Measurements from ENCODE around the gene NEURL3.
A peak's percentile ranks its signal among the peaks of the same experiment; 100 is the strongest.

Gene NEURL3

GRCh38 chr2:96527286-96528005, 22.3 kb upstream of the NEURL3 start:
- peak in 1 of 2 experiments; percentile 46 for DNase-seq

- no peak for DNase-seq
Measured at GRCh38 chr2:96526615-96527285, 21.6 kb upstream of the NEURL3 start.

- DNase-seq = no peak
Measured at GRCh38 chr2:96526101-96526591, 21.0 kb upstream of the NEURL3 start.

DNA sequence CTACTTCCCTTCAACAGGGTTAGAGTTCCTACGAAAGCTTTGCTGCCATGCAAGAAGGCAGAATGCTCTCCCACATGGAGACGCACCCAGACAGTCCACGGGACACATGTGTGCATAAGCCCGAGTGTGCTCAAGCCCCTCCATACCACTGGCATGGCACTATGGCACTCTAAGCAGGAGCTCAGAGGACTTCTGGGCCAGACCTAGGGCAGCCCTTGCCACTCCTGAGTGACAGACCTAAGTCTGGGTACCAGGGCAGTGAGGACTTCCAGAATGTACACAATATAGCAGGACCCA, 20.0 kb upstream of the NEURL3 start:
- DNase-seq = no peak

DNA sequence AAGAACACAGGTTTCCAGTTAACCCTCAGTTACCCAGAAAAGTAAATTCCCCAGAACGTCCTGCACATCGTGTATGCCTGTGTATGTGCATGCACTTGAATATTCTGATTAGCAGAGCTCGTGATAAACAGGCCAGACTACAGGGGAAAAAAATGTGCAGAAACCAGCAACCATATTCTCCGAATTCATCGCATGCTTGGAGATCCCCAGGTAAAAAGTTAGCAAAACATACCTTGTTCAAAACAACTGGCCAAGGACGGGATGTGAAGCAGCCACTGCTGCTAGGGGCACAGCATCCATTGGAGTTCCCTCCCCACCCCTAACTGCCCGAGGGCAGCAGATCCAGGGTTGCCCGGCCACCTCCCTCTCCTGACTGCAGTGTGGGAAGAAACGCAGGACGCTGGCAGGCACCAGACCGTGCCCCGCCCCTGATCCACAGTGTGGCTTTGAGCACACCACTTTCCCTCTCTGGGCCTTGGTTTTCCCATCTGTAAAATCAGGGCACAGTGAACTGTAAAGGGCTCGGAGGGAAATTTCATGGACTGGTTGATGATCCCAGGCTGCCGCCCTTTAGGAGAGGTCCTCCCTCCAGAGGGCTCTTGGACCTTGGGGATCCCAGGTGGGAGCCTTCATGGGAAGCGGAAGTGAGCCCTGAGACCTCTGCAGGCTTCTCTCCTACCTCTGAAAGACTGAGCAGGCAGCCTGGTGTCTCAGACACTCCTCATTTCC, 19.5 kb upstream of the NEURL3 start:
- DNase-seq = no peak

DNA sequence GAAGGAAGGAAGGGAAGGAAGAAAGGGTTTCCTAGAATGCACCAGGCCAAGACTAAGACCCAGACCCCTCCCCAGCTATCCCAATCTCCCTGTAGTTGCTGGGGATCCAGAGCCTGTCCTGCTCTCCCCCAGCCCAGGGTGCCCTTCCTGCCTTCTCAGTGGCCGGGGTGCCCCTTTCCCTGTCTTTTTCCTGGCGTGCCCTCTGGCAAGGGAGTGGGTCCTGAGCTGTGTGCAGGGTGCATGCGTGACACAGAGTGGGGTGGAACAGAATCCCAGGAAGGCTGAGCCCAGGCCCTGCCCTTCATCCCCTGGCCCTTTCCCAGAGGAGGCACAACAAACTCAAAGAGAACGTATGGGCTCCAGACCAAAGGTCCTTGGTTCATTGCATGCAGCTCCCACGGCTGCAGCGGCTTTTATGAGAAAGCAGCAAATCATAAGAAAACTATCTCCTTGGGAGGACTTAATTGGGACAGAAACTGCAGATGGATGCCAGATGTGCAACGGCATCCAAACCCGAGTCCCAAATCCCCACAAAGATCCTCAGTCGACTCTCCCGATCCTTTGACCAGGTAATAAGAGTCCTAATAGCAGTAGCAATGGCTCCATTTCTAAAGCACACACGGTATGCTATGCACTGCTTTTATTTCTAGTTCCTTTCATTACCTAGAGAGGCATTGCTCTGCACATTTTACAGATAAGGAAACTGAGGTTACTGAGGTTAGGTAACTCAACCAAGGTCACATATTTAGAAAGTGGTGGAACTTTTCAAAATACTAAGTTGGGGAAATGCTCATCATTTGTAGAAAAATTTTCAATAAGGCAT, 18.7 kb upstream of the NEURL3 start:
- DNase-seq = no peak

GRCh38 chr2:96522304-96523203, 17.4 kb upstream of the NEURL3 start:
- DNase-seq = no peak

DNA sequence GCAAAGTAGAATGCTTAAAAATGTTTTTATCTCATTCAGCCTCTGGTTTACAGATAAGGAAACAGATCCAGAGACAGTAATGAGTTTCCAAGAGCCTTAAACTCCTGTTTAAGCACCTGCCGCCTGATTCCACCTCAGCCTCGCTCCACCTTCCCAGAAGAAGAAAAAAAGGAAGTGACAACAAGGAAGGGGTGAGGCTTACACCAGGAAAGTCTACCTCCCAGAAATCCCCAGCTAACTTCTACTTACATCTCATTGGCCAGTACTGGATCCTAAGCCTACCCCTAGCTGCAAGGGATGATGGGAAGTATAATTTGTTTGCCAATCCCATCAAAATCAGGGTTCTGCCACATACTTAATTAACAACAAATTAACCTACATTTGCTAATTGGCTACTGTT, 16.1 kb upstream of the NEURL3 start:
- DNase-seq = no peak

DNA sequence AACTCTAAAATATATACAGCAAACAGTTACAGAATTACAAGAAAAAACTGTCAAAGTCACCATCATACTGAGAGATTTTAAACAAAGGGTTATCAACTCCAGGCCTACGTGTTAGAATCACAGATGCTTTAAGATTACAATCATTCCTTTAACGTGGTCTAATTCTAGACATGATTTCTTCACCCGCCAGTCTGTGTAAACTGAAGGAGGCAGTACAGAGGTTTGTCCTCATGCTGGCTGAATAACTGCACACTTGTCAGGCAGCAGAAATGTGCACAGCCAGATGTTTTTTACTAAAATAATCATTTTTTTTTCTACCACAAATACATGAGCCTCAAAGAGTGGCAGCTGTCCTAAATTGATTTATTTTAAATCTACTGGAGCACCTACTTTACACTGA, 15.5 kb upstream of the NEURL3 start:
- DNase-seq = no peak

- no peak for DNase-seq
Measured at GRCh38 chr2:96520231-96520630, 15.1 kb upstream of the NEURL3 start.

DNA sequence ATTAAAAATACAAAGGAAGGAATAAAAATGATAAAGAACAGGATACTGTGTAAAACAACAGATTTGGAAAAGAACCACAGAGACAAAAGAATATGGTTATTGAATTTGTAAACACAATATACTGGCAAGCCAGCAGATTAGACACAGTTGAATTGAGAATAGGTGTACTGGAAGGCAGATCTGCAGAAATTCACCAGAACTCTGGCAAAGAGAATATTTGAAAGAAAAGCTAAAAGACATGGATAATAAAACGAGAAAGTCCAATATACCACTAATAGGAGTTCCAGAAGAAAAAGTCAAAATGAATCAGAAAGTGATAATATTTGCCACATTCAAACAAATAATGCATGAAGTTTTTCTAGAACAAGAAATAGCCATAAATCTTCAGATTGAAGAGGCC, 11.9 kb upstream of the NEURL3 start:
- DNase-seq = no peak

GRCh38 chr2:96514521-96514920, 9.4 kb upstream of the NEURL3 start:
- DNase-seq = no peak

DNA sequence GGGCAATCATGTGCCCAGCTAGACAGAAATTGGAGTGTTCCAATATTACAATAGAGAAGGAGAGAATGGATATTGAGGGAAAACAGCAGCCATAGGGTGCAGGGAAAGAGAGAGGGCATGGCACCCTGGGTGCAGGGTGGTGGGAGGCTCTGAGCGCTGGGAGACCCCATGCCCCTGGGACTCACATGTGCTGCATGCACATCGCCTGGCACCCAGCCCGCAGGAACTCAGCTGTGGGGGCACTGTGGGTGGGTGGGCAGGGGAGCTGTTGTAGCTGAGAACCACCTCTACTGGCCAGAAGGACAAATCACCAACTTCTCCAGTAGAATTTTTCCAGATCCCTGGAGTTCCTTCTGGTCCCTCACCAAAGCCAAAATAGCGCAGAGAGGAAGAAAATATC, 7.2 kb upstream of the NEURL3 start:
- DNase-seq = no peak

GRCh38 chr2:96511851-96512250, 6.7 kb upstream of the NEURL3 start:
- no peak for DNase-seq

DNA sequence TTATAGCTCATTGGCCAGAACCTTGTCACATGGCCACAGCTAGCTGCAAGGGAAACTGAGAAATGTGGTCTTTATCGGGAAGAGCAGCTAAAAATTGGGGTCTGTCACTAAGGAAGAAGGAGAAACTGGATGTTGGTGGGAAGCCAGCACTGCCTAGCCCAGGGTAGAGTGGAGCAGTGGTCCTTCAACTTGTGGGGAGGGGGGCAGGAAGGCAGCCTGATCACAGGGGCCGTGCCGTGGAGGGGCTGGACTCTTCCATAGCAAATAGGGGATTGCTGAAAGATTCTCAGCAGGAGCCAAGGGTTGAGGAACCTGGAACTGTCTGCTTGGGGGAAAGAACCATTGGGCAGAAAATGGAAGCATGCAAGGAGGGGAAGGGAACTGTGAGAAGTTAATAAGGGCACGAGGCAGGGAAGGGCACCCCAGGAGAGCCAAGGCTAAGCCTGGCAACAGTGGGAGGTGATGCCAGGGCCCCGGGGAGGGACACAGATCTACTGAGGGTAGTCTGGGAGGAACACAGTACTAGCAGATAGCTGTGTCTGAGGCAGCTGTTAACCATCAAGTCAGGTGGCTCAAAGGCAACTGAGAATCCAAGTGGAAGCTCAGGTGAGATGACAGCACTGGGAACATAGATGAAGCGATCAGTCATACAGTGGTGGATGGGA, 5.9 kb upstream of the NEURL3 start:
- no peak for DNase-seq

DNA sequence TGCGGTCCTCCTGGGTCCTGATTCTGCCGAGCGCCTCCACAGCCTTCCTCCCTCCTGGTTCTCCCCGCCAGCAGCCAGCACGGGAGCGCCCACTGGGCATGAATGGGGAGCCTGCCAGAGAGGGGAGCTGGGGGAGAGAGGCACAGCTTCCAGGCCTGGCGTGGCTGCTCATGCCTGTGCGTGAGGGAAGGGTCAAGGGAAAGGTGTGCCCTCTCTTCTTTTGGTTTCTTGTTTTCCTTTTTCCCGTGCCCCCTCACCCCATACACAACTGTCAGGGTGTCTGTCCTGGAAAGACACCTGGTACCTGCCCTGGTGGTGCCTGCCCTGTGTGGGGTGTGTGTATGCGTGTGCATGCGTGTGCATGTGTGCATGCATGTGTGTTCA, 4.7 kb upstream of the NEURL3 start:
- no peak for DNase-seq

- peak; percentile 50 to 78 for DNase-seq
Measured at GRCh38 chr2:96509114-96509846, 4.1 kb upstream of the NEURL3 start.

DNA sequence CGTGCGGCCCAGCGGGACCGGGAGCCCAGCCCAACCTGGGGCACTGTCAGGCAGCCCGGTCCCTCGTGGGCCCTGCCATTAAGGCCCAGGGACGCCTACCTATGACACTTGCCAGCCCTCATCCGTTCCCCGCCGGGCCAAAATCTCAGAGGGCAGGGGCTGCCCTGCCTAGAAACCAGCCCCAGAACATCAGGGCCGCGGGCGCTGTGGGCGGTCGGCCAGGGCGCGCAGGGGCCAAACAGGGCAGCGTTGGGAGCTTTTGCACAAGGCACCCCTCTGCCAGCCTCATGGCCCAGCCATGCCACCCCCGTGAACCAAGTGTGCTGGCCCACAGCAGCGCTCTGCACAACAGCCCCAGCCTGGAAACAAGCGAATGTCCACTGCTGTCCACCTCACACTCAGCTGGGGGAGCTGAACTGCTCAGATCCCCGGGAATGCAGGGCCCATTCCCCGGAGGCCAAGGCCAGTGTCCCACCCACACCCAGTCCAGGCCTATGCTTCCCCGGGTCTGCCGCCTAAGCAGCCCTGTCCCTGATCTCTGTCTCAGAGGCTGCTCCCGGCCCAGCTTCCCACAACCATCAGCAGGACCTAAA, 3.5 kb upstream of the NEURL3 start:
- DNase-seq = no peak

DNA sequence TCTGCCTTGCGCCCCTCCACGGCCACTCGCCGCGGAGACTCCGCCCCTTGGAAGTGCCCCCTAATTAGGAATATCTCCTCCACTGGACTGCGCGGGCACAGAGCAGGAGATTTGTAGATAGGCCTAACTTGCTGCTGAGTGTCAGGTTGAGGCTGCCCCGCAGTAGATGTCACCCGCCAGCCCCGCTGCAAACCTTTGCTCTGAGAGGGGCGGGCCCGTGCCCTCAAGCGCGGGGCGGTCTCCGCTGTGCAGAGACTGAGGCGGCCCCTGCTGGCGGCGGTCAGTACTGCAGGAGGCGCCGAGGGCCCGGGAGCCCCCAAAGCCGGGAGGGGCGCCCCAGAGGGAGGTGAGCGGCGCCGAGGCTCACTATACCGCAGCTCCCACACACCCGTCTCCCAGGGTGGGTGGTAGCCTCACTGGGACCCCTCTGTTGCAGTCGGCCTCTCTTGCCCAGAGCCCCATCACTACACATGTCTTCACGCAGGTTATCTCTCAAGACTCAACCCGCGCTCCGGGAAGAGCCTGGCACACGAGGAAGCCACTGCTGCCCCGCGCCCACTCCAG, 2.9 kb upstream of the NEURL3 start:
- DNase-seq = peak; percentile 23 to 62

- DNase-seq = no peak
Measured at GRCh38 chr2:96506907-96507240, 1.7 kb upstream of the NEURL3 start.

All from NCI-H524 (cell line).